GM21723 (cell line): Measurements from ENCODE around the gene CMC4.
A peak's percentile ranks its signal among the peaks of the same experiment; 100 is the strongest.

Experiments
- ATAC-seq: cut with Tn5 transposase; IDR thresholded peaks from one replicate; pipeline ENCODE4 v1.9.1; 2021; ENCODE audit warnings: mild to moderate bottlenecking, moderate library complexity; ENCODE audit not compliant: unreplicated experiment

The CMC4 gene

DNA sequence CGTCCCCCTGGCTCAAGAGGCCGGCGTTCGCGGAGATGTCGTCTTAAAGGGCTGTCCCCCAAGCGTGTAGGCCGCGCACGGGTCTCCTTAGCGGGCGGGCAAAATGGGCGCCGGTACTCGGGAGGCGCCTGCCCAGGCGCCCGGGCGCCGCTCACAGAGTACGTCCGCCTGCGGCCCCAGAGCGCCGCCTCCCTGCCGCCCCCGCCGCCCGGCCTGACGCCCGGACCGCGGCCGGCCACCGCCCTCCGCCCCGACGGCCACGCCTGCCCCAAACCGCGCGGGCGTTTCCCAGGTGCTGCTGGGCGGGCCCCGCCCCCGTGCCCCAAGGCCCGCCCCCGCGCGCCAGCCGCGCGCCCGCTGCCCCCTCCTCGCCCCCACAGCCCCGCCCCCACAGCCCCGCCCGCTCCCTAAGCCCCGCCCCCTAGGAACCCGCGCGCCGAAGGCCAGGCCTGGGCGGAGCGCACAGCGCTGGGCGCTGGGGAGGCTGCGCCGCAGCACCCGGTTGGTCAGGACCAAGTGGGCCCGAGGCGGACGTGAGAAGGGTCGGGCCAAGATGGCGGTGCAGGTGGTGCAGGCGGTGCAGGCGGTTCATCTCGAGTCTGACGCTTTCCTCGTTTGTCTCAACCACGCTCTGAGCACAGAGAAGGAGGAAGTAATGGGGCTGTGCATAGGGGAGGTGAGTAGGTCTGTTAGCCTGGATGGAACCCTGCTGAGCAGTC lies at the start of gene CMC4, which contains the start of the genes BRCC3 and MTCP1:
Gene CMC4, minus strand, starts transcription at position 162 of the 719 bp plus-strand sequence. CDS start 7,113 bp downstream, outside the sequence.
Gene BRCC3, plus strand, starts transcription at position 534 of the 719 bp plus-strand sequence. Its CDS starts 20 bp downstream, at position 554.
Gene MTCP1, minus strand, starts transcription at position 162 of the 719 bp plus-strand sequence. CDS start 5,126 bp downstream, outside the sequence.
- ATAC-seq: peak; percentile 87

GRCh38 chrX:155115174-155115819 lies 44.4 kb upstream of the CMC4 start:
- no peak for ATAC-seq

DNA sequence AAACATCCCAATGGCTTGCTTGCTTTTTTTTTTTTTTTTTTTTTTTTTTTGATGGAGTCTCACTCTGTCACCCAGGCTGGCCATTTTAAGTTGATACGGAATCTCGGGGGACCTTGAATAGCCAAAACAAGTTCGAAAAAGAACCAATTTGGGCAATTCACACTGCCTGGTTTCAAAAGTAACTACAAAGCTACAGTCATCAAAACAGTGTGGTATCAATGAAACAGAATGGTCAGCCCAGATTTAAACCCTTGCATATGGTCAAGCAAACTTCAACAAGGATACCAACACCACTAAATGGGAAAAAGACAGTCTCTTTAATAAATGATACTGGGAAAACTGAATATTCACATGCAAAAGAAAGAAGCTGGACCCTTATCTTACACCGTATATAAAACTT lies 42.2 kb upstream of the CMC4 start:
- no peak for ATAC-seq

DNA sequence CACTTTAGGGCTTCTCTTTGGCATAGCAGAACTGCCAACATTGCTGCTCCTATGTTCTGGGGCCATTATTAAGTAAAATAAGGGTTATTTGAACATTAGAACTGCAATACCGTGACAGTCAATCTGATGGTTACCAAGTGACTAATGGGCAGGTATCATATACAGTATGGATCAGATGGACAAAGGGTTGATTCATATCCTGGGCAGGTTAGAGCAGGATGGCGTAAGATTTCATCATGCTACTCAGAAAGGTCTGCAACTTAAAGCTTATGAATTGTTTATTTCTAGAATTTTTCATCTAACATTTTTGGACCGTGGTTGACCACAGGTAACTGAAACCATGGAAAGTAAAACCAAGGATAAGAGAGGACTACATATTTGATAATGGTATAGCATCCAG lies 41.2 kb upstream of the CMC4 start:
- ATAC-seq: no peak

DNA sequence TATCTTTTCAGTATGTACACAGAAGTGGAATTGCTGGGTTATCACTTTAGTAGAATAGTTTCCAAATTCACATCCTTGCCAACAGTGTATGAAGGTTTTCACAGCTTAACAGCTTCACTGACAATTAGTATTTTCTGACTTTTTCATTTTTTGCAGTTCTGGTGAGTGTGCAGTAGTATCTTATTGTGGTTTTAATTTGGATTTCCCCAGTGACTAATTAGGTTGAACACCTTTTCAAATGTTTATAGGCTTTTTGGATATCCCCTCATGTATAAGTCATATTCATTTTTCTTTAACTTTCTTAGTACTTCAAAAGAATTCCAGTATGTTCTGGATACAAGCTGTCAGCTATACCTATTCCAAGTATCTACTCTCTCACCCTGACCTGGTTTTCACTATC lies 37.5 kb upstream of the CMC4 start:
- ATAC-seq: no peak

DNA sequence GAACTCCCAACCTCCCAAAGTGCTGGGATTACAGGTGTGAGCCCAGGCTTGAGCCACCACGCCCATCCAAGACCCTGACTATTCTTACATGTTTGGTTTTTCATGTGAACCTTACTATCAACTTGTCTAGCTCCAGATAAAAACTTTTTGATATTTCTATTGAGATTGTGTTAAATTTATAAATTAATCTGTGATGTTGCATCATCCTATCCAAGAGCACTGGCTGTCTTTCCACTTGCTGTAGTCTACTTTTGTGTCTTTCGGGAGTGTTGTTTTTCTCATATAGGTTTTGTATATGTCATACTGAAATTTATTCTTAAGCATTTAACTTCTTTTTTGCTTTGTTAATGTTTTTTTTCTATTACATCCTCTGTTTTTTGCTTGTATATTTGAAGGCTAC lies 35.0 kb upstream of the CMC4 start:
- no peak for ATAC-seq

DNA sequence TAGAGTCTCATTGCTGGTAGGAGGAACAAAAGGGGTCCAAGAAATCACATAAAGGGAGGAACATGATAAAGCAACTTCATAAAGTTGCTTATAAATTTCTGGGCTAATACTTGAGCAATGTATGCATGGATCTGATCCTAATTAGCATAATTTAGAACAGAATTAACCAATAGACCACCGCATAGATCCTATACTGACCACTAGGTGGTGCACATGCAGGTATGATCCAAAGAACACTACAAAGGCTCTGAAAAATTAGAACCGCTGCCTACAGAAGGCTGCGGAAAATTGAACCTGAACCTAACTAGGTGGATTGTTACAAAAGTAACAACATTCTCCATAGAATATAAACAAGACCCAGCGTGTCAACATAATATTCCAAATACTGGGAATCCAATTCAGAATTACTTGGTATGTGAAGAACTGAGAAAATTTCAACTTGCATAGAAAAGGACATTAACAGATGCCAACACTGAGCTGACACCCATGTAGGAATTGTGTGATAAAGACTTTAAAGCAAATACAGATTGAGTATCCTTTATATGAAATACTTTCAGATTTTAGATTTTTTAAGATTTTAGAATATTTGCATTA lies 23.6 kb upstream of the CMC4 start:
- ATAC-seq: peak; percentile 71

- ATAC-seq: no peak
Measured at GRCh38 chrX:155086961-155087735, 16.2 kb upstream of the CMC4 start.

DNA sequence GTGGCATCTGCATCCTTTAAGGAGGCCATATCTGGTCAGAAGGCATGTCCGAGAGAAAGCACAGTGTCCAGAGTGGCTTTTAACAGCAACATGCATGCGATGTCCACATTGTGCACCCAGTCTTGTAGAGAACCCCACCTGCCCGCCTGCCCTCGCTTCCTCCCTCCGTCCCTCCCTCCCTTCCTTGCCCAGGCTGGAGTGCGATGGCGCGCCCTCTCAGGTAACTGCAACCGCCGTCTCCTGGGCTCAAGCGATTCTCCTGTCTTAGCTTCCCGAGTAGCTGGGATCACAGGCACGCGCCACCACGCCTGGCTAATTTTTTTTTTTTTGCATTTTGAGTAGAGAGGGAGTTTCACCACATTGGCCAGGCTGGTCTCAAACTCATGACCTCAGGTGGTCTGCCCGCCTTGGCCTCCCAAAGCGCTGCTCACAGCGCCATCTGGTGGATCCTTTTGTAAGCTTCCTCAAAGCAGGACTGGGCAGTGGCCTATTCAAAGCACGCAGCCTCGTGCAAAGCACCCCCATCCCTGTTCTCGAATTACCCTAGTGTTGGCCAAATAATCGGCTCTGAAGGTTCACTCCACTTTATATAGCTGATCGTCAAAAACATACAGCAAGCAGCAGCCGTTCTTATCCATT lies 15.4 kb upstream of the CMC4 start:
- no peak for ATAC-seq

DNA sequence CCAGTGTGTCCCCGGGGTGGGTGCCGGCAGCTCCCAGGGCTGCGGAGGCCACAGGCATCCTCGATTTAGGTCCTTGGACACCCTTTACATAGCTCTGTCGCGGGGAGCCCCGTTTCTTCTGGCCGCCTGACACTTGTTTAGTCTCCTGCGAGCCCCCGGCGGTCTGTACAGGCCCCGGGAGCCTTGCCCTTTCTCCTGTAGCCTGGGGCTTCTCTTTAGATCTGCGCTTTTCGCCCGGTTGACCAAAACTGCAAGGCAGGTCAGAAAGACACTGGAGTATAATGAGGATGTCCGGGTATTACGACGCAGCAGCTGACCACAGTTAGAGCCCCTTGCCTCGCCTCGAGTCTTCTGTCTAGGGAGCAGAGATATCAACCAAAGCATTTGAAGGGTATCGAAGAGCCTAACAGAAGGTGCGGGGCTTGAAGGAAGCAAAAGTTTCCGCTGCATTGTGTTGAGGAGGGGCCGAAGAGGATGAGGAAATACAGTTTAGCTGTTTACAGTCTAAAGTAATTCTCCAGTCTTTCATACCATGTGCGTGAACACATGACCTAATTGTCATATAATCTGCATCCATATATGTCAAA lies 851 bp upstream of the CMC4 start:
- ATAC-seq: peak; percentile 37

DNA sequence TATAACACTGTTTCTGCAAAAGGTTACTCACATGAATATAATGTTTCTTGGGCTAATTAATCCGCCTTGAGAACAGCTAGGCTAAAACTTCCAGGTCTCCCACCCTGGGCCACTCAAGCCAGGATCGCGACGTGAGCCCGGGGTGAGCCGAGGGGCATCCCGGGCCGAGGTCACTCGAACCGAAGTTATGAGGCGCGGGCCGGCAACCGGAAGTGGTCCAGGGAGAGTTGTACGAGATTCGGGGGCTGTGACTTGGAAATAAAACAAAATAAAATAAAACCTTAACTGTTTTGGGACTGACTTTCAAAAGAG lies 317 bp downstream of the CMC4 start:
- peak; percentile 19 for ATAC-seq

GRCh38 chrX:155070038-155070437 lies 898 bp downstream of the CMC4 start:
- ATAC-seq: no peak

GRCh38 chrX:155069414-155069813 lies 1.5 kb downstream of the CMC4 start:
- ATAC-seq: no peak

DNA sequence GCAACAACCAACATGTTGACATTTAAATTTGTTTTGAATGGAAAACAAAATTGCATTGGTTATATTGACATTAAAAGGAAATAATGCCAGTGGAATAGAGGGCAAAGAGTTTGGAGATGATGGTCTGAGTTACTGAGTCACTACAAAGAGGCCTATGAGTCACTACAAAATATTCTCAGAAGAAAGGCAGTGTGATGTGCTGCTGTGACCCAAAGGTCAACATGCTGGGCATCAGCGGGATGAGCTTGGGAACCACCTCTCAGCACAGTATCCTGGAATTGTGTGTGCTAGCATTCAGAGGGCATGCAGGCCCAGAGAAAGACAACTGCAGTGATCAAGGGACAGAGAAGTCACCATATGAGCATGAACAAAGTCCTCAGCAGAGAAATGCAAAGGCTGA lies 2.8 kb downstream of the CMC4 start:
- ATAC-seq: no peak

- no peak for ATAC-seq
Measured at GRCh38 chrX:155065035-155065734, 5.8 kb downstream of the CMC4 start.

DNA sequence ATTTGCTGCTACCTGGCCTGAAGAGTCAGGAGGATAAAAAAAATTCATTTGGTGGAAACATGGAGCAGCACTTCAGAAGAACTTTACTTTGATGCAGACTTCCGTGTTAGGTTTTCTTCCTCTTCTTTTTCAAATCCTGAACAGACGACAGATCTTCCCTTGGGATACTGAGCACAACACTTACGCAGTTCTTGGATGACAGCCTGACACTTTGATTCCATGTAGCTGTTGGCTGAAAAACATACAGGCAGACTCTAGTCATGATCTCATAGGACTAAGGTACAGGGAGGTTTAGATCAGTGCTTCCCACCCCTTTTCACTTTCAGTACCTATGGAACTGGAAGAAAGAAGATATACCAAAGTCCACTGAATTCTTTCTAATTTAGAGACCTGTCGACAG lies 9.2 kb downstream of the CMC4 start:
- ATAC-seq: no peak

GRCh38 chrX:155056877-155057792 lies 13.8 kb downstream of the CMC4 start:
- peak; percentile 88 for ATAC-seq

DNA sequence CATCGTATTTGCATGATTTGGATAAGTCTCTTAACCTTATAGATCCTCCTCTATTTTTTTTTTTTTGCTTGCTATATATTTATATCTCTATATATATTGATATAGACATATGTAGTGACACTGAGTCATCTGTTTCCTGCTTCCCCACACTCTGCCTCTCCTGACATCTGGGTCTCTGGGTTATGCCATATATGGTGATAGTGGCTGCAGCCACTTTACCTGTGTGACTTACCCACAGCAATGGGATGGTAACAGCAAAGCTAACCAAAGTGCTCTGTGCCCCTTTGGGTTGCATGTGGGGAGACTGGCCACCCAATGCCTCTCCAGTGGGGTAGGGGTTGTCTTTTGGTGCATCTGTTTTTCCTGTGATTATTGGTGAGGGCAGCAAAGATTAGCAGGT lies 14.5 kb downstream of the CMC4 start:
- ATAC-seq: no peak

DNA sequence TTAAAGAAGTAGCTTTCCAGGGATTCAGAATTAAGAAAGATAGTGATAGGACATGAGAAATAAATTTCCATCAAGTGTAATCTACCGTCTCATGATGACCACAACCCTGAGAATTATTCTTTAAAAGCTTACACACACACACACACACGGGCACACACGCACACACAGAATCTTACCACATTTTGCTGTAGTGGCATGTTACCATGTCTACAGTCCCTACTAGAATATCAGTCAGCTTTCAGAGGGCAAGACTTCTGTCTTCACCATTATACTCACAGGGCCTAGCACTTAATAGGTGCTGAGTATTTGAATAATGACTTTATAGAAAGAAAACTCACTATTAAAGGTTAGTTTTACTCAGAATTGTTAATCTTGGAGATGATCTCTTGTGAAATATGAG lies 15.4 kb downstream of the CMC4 start:
- ATAC-seq: no peak
